ENCODE results near the gene CHN2.

DNA sequence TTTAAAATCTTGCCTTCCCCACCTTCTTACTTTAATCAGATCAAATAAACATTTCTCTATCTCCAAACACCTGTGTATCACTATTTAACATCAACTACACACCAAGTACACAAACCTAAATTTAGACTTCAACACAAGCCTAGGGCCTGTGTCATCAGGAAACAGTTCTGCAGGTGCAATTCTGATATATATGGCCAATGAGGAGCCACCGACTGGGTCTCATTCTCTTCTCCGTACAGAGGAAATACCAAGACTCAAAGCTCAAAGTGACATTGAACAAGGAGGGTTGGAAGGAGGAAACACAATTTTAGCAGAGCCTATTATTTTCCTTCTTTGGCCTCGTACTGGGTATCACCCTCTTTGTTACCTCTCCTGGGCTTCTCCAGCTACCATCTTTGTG, 216.4 kb downstream of the CHN2 start:
- TF ChIP-seq, protein P1, sequence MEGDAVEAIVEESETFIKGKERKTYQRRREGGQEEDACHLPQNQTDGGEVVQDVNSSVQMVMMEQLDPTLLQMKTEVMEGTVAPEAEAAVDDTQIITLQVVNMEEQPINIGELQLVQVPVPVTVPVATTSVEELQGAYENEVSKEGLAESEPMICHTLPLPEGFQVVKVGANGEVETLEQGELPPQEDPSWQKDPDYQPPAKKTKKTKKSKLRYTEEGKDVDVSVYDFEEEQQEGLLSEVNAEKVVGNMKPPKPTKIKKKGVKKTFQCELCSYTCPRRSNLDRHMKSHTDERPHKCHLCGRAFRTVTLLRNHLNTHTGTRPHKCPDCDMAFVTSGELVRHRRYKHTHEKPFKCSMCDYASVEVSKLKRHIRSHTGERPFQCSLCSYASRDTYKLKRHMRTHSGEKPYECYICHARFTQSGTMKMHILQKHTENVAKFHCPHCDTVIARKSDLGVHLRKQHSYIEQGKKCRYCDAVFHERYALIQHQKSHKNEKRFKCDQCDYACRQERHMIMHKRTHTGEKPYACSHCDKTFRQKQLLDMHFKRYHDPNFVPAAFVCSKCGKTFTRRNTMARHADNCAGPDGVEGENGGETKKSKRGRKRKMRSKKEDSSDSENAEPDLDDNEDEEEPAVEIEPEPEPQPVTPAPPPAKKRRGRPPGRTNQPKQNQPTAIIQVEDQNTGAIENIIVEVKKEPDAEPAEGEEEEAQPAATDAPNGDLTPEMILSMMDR (IDR thresholded peaks at IDR 0.05): no peak
- no peak for TF ChIP-seq EP300 (IDR thresholded peaks at IDR 0.05)
